Colonic mucosa (tissue), 4 donors: Measurements from ENCODE around the gene MSI2. TPM values are rescaled to one million over a fixed set of nuclear protein-coding genes. Genes with fewer than 3 reads are reported as not detected.

Experiments used
- DNase-seq: peaks from one replicate; pipeline ENCODE4 v3.0.0-alpha.2; 2020
- H3K27ac ChIP-seq: fragments of 200-600 bp; one replicate; pipeline ENCODE4 v1.8.0; 2021
- H3K27me3 ChIP-seq: fragments of 200-600 bp; one replicate; pipeline ENCODE4 v1.8.0; 2021
- H3K36me3 ChIP-seq: fragments of 200-600 bp; one replicate; pipeline ENCODE4 v1.8.0; 2021
- H3K4me1 ChIP-seq: fragments of 200-600 bp; one replicate; pipeline ENCODE4 v1.8.0; 2021; ENCODE audit warnings: mild to moderate bottlenecking
- H3K4me3 ChIP-seq: fragments of 200-600 bp; one replicate; pipeline ENCODE4 v1.8.0; 2021
- H3K9ac ChIP-seq, 2 donors: one replicate each; pipeline ENCODE4 v1.7.0; 2013; ENCODE audit warnings: control low read depth in 2 of 2, low read depth in 2 of 2, low read length in 2 of 2
- H3K9me3 ChIP-seq: fragments of 200-600 bp; one replicate; pipeline ENCODE4 v1.8.0; 2021
- intact Hi-C: fragments of 100-400 bp; cut with DNase I; formaldehyde crosslinking; loops from one replicate; pipeline ENCODE4 v1.14.1; 2022
- total RNA-seq, 2 donors: library from RNA; stranded (reverse); fragmentation: NEBNext Ultra II Directional in 1 of 2; extraction: Animal tissue kit (Norgen Biotek cat#: 25700) in 1 of 2; gene quantifications; one replicate each; pipeline ENCODE4 v1.2.1, GENCODE V29; 2021
- TF ChIP-seq, protein P1 (sequence below): fragments of 200-600 bp; IDR thresholded peaks from one replicate; pipeline ENCODE4 v1.8.0; 2022; ENCODE audit warnings: antibody characterized with exemption, mild to moderate bottlenecking
- donor health status: healthy.
- donor health status: DM: no; HTN: no; CAD: no.
- donor health status: DM: no; HTN: no; CAD: no.

The MSI2 gene
- total RNA-seq, 2 donors from 2014 or later: 61.6 to 75.4 TPM

GRCh38 chr17:57521606-57522005 lies 265.3 kb downstream of the MSI2 start:
- intact Hi-C loops: no loop called here
- H3K27ac ChIP-seq: no peak overlapping the region
- H3K4me1 ChIP-seq: no peaks in the 10 kb centered on the region
- no peak overlapping the region for H3K4me3 ChIP-seq
- H3K27me3 ChIP-seq: no peaks in the 10 kb centered on the region
- no peak for DNase-seq
- no peak overlapping the region for H3K9ac ChIP-seq
- TF ChIP-seq, protein P1, sequence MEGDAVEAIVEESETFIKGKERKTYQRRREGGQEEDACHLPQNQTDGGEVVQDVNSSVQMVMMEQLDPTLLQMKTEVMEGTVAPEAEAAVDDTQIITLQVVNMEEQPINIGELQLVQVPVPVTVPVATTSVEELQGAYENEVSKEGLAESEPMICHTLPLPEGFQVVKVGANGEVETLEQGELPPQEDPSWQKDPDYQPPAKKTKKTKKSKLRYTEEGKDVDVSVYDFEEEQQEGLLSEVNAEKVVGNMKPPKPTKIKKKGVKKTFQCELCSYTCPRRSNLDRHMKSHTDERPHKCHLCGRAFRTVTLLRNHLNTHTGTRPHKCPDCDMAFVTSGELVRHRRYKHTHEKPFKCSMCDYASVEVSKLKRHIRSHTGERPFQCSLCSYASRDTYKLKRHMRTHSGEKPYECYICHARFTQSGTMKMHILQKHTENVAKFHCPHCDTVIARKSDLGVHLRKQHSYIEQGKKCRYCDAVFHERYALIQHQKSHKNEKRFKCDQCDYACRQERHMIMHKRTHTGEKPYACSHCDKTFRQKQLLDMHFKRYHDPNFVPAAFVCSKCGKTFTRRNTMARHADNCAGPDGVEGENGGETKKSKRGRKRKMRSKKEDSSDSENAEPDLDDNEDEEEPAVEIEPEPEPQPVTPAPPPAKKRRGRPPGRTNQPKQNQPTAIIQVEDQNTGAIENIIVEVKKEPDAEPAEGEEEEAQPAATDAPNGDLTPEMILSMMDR: no peak
- no peaks in the 10 kb centered on the region for H3K36me3 ChIP-seq
- H3K9me3 ChIP-seq: no peaks in the 10 kb centered on the region

DNA sequence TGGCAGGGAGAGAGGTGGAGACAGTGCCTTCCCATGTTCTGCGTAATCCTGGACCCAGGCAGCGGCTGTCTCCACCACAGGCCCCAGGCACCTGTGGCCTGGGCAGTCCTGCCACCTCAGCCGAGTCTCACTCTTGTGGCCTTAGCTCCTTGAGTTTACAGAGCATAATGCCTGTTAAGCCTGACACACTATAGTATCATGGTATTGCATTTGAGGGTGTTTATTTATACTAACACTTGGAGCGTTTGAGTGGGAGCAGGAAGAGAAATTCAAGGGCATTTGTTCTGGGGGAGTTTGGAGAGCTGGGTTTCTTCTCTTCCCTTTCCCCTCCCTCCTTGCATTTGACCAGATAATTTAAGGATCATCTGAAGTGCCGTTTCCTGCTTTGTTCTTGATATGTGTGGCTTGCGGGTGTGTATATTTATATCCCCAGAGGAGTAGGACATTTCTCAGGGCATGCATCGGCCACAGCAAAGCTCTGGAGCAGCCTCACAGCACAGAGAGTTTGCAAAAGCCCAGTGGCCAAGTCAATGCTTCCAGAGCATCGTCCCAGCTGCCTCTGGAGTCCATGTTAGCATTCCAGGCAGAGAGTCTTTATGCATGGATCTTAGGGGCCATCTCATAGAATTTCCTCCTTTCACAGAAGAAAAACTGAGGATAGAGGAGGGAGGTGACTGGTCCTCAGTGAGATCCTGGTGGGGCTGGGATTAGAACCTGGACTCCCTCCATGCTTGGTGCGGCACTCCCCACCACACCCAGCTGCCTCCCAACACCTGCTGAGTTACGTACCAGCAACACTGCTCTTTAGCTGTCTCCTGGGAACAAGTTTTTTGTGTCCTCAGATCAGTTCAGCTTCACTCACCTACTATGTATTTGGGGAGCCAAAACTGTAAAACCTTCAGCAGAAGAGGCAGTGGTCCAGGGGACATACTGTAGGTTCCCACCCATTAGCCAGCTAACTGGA lies 266.0 kb downstream of the MSI2 start:
- Histone ChIP-seq H3K27me3 (no peaks in the 10 kb centered on the region), H3K4me1 (no peaks in the 10 kb centered on the region), H3K36me3 (no peaks in the 10 kb centered on the region), H3K4me3 (no peak overlapping the region), H3K9me3 (no peaks in the 10 kb centered on the region), H3K9ac (no peak overlapping the region), H3K27ac (no peak overlapping the region)
- TF ChIP-seq, protein P1: no peak
- no peak for DNase-seq
- intact Hi-C loops: no loop called here

GRCh38 chr17:57523926-57524632 lies 267.8 kb downstream of the MSI2 start:
- intact Hi-C loops: no loop called here
- no peaks in the 10 kb centered on the region for H3K9me3 ChIP-seq
- no peak overlapping the region for H3K4me3 ChIP-seq
- H3K36me3 ChIP-seq: no peaks in the 10 kb centered on the region
- no peak overlapping the region for H3K9ac ChIP-seq
- H3K27me3 ChIP-seq: no peaks in the 10 kb centered on the region
- H3K4me1 ChIP-seq: no peaks in the 10 kb centered on the region
- no peak overlapping the region for H3K27ac ChIP-seq
- TF ChIP-seq, protein P1: no peak
- DNase-seq: peak; percentile 29

- TF ChIP-seq, protein P1: no peak
- no peak for DNase-seq
These were observed 268.7 kb downstream of the MSI2 start for GRCh38 chr17:57524839-57525568.

More at GRCh38 chr17:57524839-57525568, 268.7 kb downstream of the MSI2 start:
- Histone ChIP-seq H3K9me3 (no peaks in the 10 kb centered on the region), H3K4me3 (no peak overlapping the region), H3K9ac (no peak overlapping the region), H3K27ac (no peak overlapping the region), H3K27me3 (no peaks in the 10 kb centered on the region), H3K4me1 (no peaks in the 10 kb centered on the region), H3K36me3 (no peaks in the 10 kb centered on the region)
- intact Hi-C loops: no loop called here
